Neural cell (in vitro differentiated cells): Measurements from ENCODE around the gene ALDH1A1. TPM values are rescaled to one million over a fixed set of nuclear protein-coding genes. Genes with fewer than 3 reads are reported as not detected.

Experiments
- H2AFZ ChIP-seq: fragments of 200-600, 300-800 bp; sonication (generic), shearing (Covaris generic); 2 replicates; pipeline ENCODE4 v1.6.0; 2014; ENCODE audit warnings: low read depth, mild to moderate bottlenecking, antibody characterized with exemption, low read length, moderate library complexity
- H3F3A ChIP-seq: fragments of 200-600 bp; shearing (Covaris generic); 2 replicates; pipeline ENCODE4 v1.6.1; 2016; ENCODE audit warnings: mild to moderate bottlenecking, moderate library complexity, mixed read lengths, antibody characterized with exemption, low read length; ENCODE audit not compliant: insufficient read depth, poor library complexity, severe bottlenecking
- H3K27ac ChIP-seq: fragments of 200-600, 300-800 bp; sonication (generic), shearing (Covaris generic); 2 replicates; pipeline ENCODE4 v1.5.1; 2014; ENCODE audit warnings: mild to moderate bottlenecking, low read length, moderate library complexity
- H3K27me3 ChIP-seq: fragments of 300-800, 200-600 bp; sonication (generic), shearing (Covaris generic); 2 replicates; pipeline ENCODE4 v1.6.0; 2014; ENCODE audit warnings: mild to moderate bottlenecking, low read depth, low read length, moderate library complexity; ENCODE audit not compliant: insufficient read depth
- H3K36me3 ChIP-seq: fragments of 300-800, 200-600 bp; sonication (generic), shearing (Covaris generic); 2 replicates; pipeline ENCODE4 v1.5.1; 2014; ENCODE audit warnings: mild to moderate bottlenecking, antibody characterized with exemption, low read length, moderate library complexity; ENCODE audit not compliant: insufficient read depth
- H3K4me2 ChIP-seq: fragments of 300-800, 200-600 bp; sonication (generic), shearing (Covaris generic); 2 replicates; pipeline ENCODE4 v1.6.0; 2014; ENCODE audit warnings: mild to moderate bottlenecking, low read length
- H3K4me3 ChIP-seq: fragments of 300-800, 200-600 bp; sonication (generic), shearing (Covaris generic); 2 replicates; pipeline ENCODE4 v1.5.1; 2014; ENCODE audit warnings: mild to moderate bottlenecking, low read length, moderate library complexity
- H3K79me2 ChIP-seq: fragments of 200-600 bp; shearing (Covaris generic); replicated peaks from 2 replicates; pipeline ENCODE4 v1.6.0; 2014; ENCODE audit warnings: mild to moderate bottlenecking, low read length, moderate library complexity; ENCODE audit not compliant: insufficient read depth
- H3K9ac ChIP-seq: fragments of 300-800, 200-600 bp; sonication (generic), shearing (Covaris generic); 2 replicates; pipeline ENCODE4 v1.6.1; 2016; ENCODE audit warnings: mild to moderate bottlenecking, low read length, mixed read lengths
- H3K9me2 ChIP-seq: fragments of 200-600 bp; shearing (Covaris generic); 2 replicates; pipeline ENCODE4 v1.6.1; 2016; ENCODE audit warnings: mild to moderate bottlenecking, low read length, mixed read lengths; ENCODE audit not compliant: insufficient read depth
- H3K9me3 ChIP-seq: fragments of 200-600, 300-800 bp; sonication (generic), shearing (Covaris generic); 2 replicates; pipeline ENCODE4 v1.6.1; 2016; ENCODE audit warnings: mild to moderate bottlenecking, mixed run types, low read length, moderate library complexity, mixed read lengths
- H4K20me1 ChIP-seq: fragments of 200-600 bp; shearing (Covaris generic); 2 replicates; pipeline ENCODE4 v1.6.1; 2016; ENCODE audit warnings: mild to moderate bottlenecking, mixed run types; ENCODE audit not compliant: insufficient read depth
- EP300 ChIP-seq: fragments of 450-650 bp; conservative IDR thresholded peaks from 2 replicates; pipeline ENCODE4 v1.6.1; 2014; ENCODE audit warnings: antibody characterized with exemption, mild to moderate bottlenecking, moderate library complexity; ENCODE audit not compliant: poor library complexity, severe bottlenecking
- EZH2 ChIP-seq: fragments of 200-600, 300-800 bp; shearing (Covaris generic), sonication (generic); IDR thresholded peaks from 2 replicates; pipeline ENCODE4 v1.6.1; 2014; ENCODE audit warnings: antibody characterized with exemption, low read length, borderline replicate concordance, mild to moderate bottlenecking; ENCODE audit not compliant: insufficient read depth, poor library complexity, severe bottlenecking
- MXI1 ChIP-seq: fragments of 450-650 bp; conservative IDR thresholded peaks from 2 replicates; pipeline ENCODE4 v1.6.1; 2014; ENCODE audit warnings: antibody characterized with exemption, mild to moderate bottlenecking; ENCODE audit not compliant: poor library complexity, severe bottlenecking
- POLR2AphosphoS5 ChIP-seq: IDR thresholded peaks from 2 replicates; pipeline ENCODE4 v1.6.1; 2012
- RAD21 ChIP-seq: fragments of 450-650 bp; conservative IDR thresholded peaks from 2 replicates; pipeline ENCODE4 v1.6.1; 2014; ENCODE audit warnings: antibody characterized with exemption, mild to moderate bottlenecking, moderate library complexity
- SMC3 ChIP-seq: fragments of 450-650 bp; conservative IDR thresholded peaks from 2 replicates; pipeline ENCODE4 v1.6.1; 2014; ENCODE audit warnings: antibody characterized with exemption, mild to moderate bottlenecking, moderate library complexity; ENCODE audit not compliant: poor library complexity
- TAF1 ChIP-seq: IDR thresholded peaks from 2 replicates; pipeline ENCODE4 v1.6.1; 2012; ENCODE audit warnings: low read depth
- polyA plus RNA-seq: library from polyadenylated mRNA; depleted of rRNA; stranded (reverse); fragments of >200 nt; gene quantifications from 2 replicates; pipeline ENCODE4 v1.2.3, GENCODE V29; 2014
- TF ChIP-seq, protein P1 (sequence below): fragments of 450-650 bp; IDR thresholded peaks from 2 replicates; pipeline ENCODE4 v1.5.1; 2014; ENCODE audit warnings: antibody characterized with exemption, mild to moderate bottlenecking, moderate library complexity; ENCODE audit not compliant: poor library complexity, severe bottlenecking
- TF ChIP-seq, protein P2 (sequence below): IDR thresholded peaks from 2 replicates; pipeline ENCODE4 v1.6.1; 2012; ENCODE audit warnings: borderline replicate concordance

ALDH1A1 gene
- polyA plus RNA-seq, 1 donor from 2014 or later: not detected

DNA sequence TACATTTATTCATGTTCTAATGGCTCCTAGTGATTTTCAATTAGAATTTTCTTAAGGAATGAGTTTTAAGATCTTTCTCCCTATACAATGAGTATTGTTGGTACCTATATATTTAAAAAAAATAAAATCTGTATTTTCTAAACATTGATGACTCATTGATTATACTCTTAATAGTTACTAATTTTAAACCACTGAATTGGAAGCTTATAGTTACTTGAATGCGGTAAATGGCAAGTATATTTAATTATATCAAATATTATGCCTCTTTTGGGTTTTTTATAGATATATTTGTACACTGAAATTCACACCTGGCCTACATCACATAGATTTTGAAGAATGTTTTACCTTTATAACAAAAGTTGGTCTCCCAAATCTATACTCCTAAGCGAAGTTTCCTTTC, 38.9 kb upstream of the ALDH1A1 start:
- H3K4me2 ChIP-seq: no peak overlapping the region
- no peak overlapping the region for H3K9ac ChIP-seq
- no peak overlapping the region for H2AFZ ChIP-seq
- no peaks in the 10 kb centered on the region for H3K9me2 ChIP-seq
- no peaks in the 10 kb centered on the region for H3K79me2 ChIP-seq
- H3K27me3 ChIP-seq: no peaks in the 10 kb centered on the region
- TF ChIP-seq EP300: no peak
- no peak for TF ChIP-seq TAF1
- TF ChIP-seq, protein P1, sequence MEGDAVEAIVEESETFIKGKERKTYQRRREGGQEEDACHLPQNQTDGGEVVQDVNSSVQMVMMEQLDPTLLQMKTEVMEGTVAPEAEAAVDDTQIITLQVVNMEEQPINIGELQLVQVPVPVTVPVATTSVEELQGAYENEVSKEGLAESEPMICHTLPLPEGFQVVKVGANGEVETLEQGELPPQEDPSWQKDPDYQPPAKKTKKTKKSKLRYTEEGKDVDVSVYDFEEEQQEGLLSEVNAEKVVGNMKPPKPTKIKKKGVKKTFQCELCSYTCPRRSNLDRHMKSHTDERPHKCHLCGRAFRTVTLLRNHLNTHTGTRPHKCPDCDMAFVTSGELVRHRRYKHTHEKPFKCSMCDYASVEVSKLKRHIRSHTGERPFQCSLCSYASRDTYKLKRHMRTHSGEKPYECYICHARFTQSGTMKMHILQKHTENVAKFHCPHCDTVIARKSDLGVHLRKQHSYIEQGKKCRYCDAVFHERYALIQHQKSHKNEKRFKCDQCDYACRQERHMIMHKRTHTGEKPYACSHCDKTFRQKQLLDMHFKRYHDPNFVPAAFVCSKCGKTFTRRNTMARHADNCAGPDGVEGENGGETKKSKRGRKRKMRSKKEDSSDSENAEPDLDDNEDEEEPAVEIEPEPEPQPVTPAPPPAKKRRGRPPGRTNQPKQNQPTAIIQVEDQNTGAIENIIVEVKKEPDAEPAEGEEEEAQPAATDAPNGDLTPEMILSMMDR: no peak
- TF ChIP-seq, protein P2, sequence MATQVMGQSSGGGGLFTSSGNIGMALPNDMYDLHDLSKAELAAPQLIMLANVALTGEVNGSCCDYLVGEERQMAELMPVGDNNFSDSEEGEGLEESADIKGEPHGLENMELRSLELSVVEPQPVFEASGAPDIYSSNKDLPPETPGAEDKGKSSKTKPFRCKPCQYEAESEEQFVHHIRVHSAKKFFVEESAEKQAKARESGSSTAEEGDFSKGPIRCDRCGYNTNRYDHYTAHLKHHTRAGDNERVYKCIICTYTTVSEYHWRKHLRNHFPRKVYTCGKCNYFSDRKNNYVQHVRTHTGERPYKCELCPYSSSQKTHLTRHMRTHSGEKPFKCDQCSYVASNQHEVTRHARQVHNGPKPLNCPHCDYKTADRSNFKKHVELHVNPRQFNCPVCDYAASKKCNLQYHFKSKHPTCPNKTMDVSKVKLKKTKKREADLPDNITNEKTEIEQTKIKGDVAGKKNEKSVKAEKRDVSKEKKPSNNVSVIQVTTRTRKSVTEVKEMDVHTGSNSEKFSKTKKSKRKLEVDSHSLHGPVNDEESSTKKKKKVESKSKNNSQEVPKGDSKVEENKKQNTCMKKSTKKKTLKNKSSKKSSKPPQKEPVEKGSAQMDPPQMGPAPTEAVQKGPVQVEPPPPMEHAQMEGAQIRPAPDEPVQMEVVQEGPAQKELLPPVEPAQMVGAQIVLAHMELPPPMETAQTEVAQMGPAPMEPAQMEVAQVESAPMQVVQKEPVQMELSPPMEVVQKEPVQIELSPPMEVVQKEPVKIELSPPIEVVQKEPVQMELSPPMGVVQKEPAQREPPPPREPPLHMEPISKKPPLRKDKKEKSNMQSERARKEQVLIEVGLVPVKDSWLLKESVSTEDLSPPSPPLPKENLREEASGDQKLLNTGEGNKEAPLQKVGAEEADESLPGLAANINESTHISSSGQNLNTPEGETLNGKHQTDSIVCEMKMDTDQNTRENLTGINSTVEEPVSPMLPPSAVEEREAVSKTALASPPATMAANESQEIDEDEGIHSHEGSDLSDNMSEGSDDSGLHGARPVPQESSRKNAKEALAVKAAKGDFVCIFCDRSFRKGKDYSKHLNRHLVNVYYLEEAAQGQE: no peak
- TF ChIP-seq EZH2: no peak
- no peaks in the 10 kb centered on the region for H3F3A ChIP-seq
- H3K27ac ChIP-seq: no peak overlapping the region
- H4K20me1 ChIP-seq: no peaks in the 10 kb centered on the region
- no peaks in the 10 kb centered on the region for H3K9me3 ChIP-seq
- H3K36me3 ChIP-seq: no peaks in the 10 kb centered on the region
- H3K4me3 ChIP-seq: no peak overlapping the region

DNA sequence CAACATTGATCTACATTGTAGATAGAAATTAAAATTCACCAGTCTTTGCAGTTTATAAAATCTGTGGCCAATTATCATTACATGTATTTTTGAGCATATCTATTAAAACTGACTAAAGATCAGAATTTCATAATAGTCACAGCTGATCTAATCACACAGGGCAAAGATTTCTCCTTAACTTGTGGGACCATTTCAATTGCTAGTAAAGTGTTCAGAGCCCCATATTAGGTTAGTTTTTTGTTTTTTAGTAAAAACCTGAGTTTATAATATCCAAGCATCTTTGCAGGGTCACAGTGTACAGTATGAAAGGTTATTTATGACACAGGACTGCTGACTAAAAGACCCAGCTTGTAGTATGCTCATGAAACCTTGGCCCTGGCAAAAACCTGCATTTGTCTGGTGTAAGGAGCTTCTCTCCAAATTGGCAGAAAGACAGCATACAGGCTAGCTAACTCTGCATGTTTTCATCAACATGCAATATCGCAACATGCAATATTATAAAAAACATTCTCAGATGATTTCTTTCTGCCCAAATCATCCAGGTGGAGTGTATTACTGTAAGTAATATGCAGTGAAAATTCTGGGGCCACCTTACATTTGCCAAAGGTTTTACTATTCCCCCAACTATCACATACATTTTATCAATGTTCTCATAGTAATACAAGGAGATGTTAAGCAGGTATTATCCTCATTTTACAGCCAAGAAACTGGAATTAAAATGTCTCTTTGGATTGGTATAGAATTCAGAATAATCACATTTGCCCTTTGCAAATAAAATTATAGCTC, 37.7 kb upstream of the ALDH1A1 start:
- H3K9me2 ChIP-seq: no peaks in the 10 kb centered on the region
- H3F3A ChIP-seq: no peaks in the 10 kb centered on the region
- no peak overlapping the region for H3K4me2 ChIP-seq
- no peak overlapping the region for H3K27ac ChIP-seq
- no peaks in the 10 kb centered on the region for H4K20me1 ChIP-seq
- no peak for TF ChIP-seq EZH2
- no peak for TF ChIP-seq EP300
- no peak for TF ChIP-seq POLR2AphosphoS5
- TF ChIP-seq MXI1: no peak
- TF ChIP-seq, protein P2: no peak
- TF ChIP-seq, protein P1: no peak
- no peak for TF ChIP-seq RAD21
- TF ChIP-seq SMC3: no peak
- no peak for TF ChIP-seq TAF1
- H3K4me3 ChIP-seq: no peak overlapping the region
- H3K27me3 ChIP-seq: no peaks in the 10 kb centered on the region
- no peak overlapping the region for H3K9ac ChIP-seq
- H3K36me3 ChIP-seq: no peaks in the 10 kb centered on the region
- H3K9me3 ChIP-seq: no peaks in the 10 kb centered on the region
- H3K79me2 ChIP-seq: no peaks in the 10 kb centered on the region
- no peak overlapping the region for H2AFZ ChIP-seq
